NCI-H526 (cell line): Measurements from ENCODE around the gene KRT4.
"Not testable (repeated sequence)": the region's sequence is repeated elsewhere in the genome, so short reads cannot be mapped to it uniquely, and the experiment has no call there.

ENCODE experiments used
- DNase-seq, 2 experiments: peaks; one replicate each; lab custom pipeline; 2025; lab: John Stamatoyannopoulos, UW

KRT4 gene

DNA sequence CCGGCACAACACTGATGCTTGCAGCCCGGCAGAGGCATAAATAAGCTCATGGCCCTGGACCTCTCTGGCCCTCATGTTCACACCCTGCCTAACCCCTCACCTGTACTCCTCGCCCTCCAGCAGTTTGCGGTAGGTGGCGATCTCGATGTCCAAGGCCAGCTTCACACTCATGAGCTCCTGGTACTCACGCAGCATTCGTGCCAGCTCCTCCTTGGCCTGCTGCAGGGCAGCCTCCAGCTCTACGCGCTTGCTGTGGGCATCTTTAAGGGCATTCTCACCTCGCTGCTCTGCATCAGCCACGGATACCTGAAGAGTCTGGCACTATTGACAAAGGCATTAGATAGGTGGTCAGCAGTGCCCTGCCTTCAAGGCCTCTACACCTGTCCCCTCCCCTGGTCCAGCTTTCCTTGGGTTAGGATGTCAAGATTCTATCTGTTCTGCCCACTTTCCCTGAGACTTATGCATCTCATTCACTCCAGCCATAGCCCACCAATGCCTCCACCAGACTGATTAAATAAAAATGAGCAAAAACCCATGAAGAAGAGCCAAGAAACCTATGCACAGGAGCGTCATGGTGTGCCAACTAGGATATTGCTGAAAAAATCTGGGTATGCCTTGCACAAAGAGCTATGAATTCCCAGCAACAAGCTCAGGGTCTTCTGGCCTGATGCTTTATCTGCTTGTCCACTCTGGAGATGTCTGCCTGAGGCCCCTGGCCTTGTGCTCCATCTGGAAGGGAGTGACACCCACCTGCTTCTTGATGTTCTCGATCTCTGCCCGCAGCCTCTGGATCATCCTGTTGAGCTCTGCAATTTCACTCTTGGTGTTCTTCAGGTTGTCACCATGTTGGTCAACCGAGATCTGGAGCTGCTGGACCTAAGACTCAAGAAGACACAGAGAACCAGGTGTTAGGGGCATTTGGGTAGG, 6.1 kb downstream of the KRT4 start:
- DNase-seq, result no peak

DNA sequence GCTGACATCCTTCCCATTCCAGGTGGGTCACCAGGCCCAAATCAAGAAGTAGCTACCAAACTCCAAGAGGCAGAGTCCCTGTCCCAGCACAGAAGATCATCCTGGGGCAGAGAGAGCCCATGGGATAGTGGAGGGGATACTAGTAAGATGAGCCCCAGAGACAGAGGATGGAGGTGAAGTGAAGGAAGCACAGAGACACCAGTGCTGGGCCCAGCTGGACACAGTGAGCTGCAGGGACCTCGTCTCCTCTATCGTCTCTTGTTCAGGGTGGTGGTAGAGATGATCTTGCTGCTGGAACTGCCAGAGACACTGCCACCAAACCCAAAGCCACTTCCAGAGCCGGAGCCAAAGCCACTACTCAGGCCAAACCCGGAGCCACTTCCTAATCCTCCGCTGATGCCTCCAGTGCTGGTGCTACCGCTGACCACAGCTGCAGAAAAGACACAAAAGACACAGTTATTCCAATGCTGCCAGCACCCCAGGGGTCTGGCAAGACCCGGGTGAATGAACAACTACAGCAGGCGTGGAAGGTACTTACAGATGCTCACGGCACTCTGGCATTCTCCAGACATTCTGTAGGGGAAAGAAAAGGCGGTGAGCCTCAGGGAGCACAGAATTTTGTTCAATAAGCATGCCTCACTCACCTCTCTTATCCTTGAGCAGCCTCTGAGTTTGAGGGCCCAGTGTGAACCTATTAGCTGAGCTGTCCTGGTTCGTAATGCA, 6.9 kb downstream of the KRT4 start:
- no peak for DNase-seq

DNA sequence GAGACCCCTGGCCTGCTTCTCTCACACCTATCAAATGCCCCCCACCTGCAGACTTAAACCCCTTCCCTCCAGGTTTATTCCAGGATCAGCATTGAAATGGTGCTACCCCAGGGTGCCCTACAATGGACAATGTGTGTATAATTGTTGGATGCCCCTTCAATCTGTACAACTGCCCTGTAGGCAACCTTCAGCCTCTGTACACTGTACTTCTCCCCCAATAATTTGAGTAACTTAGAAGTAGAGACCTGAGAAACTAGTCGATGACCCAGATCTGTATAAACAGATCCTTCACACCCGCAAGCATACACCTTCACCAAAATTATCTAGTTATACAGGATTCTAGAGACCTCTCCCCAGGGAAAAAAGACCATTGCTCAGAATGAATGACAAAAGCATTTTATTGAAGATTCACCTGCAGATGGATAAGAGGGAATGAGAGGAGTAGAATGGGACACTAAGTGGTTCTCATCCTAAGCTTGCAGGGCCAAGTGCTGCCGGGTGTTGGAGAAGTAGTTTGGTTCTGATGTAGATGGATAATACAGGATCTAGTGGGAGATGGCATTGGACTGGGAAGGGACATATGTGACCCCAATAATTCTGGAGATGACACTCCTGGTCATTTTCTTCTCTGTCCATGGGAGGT, 7.6 kb downstream of the KRT4 start:
- DNase-seq, result no peak

DNA sequence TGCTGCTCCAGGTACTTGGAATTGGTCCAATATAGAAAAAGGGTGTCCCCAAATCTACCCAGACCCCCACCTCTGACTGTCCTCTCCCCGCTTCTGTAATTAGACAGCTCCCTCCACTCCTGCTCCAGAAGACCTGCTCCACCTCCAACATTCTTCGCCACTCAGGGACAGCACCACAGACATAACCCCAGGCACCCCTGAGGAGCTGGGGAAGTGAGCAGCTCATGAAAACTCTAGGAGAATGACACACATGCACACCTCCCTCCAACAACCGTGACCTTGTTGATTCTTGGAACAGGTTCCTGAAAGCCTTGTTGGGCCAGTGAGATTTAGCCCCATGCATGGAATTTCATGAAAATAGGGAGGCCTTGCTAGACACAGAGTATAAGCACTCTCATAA, 8.2 kb downstream of the KRT4 start:
- no peak for DNase-seq

DNA sequence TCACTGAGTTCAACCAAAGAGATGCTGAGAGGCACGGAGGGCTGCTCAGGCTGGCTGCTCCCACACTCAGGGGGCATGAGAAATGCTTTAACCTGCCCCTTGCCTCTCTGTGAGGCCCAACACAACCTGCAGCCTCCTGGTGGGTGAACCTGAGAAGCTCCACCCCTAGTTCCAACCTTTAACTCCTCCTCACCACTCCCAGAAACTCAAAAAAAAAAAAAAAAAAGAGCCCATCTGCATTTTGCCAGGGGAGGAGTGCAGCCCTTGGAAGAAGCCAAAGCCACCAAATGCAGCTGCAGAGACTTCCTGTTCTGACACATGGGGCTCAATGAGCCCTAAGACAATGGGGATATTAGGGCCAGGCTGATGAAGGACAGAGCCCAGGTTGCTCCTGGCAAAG, 8.9 kb downstream of the KRT4 start:
- no peak for DNase-seq

DNA sequence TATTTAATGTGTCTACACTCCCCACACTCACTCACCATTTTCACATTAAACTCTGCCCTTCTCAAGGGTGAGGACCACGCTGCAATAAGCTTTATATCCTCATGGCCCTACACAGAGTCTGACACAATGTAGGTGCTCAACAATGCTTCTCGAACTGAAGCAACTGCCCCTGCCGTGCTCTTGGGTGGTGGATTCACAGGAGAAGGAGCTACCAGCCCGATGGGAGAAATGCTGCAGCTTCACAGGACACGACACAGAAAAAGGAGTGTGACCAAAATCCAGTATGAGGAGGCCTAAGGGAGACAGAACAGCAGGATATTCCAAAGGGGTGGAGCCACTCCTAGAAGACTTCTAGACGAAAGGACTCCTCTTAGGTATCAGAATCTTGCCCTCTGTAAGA, 11.5 kb downstream of the KRT4 start:
- DNase-seq, result no peak

GRCh38 chr12:52801773-52802172, 12.1 kb downstream of the KRT4 start:
- no peak for DNase-seq

- DNase-seq, result no peak
Observed at GRCh38 chr12:52800259-52800917, 13.5 kb downstream of the KRT4 start.

GRCh38 chr12:52799505-52800211, 14.3 kb downstream of the KRT4 start:
- no peak for DNase-seq

GRCh38 chr12:52798671-52799504, 15.0 kb downstream of the KRT4 start:
- no peak for DNase-seq

GRCh38 chr12:52798003-52798670, 15.8 kb downstream of the KRT4 start:
- no peak for DNase-seq

GRCh38 chr12:52797529-52797894, 16.4 kb downstream of the KRT4 start:
- no peak for DNase-seq

- no peak for DNase-seq
Observed at GRCh38 chr12:52796839-52797528, 16.9 kb downstream of the KRT4 start.

DNA sequence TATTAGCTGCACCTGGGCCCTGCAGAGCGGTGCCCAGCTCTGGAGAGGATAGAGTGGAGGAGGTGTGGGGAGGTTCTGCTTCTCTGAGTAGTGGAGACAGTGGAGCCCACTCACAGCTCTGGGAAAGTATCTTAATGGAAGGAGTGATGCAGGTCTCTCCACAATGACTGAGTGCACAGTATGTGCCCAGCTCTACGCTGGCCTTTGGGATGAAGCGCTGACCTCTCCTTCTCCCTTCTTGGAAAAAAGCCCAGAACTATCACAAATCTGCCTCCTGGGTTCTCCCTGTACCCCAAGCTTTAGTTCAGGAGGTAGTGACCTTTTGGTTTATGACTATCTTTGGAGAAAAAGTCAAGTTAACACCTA, 17.5 kb downstream of the KRT4 start:
- DNase-seq, result no peak

DNA sequence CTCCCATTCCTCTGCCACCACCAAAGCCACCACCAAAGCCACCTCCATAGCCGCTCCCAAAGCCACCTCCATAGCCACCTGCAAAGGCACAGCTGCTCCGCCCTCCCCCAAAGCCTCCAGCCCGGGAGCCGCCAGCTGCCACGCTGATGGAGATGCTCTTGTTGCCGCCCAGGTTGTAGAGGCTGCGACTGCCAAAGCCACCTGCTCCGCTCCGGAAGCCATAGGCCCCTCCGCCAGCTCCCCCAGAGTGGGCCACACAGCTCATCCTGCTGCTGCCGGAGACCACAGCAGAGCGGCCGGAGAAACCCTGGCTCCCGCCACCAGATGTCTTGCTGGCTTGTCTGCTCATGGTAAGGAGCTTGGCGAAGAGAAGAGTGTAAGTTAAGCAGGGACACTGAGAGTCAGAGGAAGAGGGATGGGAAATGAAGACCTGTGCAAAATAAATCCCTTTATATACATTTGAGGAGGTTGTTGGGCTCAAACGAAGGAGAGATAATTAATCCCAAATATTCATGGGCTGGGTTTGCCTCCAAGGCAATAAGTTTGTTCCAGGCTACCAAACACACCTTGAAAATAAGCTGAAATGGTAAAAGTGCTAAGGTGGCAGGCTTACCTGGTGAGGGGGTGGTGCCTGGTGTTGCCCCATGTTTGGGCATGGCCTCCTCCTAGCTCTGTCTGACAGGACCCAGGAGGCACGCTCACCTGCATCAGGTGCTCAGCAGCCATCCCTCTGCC, 18.1 kb downstream of the KRT4 start, which contains the start of gene KRT3:
Gene KRT3 (minus strand): TSS at position 424 of the 735 bp plus-strand sequence. CDS start 75 bp downstream, at position 349.
- DNase-seq, result no peak

GRCh38 chr12:52795332-52795674, 18.6 kb downstream of the KRT4 start:
- not testable (repeated sequence) for DNase-seq

GRCh38 chr12:52794479-52795331, 19.2 kb downstream of the KRT4 start:
- no peak for DNase-seq
